Stimulated activated CD4-positive, alpha-beta T cell treated with anti-CD3 and anti-CD28 coated beads, Interleukin-12 subunit alpha, Interleukin-12 subunit beta, amount 100 ng/mL, for 24 hours (primary cell): Measurements from ENCODE around the gene KCNJ10.

Experiments
- DNase-seq, 2 experiments: peaks; one replicate each; pipeline ENCODE4 v3.0.0-alpha.2; 2020; ENCODE audit warnings: low read depth in 2 of 2

The KCNJ10 gene

GRCh38 chr1:160024195-160024905 is 45.6 kb downstream of the KCNJ10 start:
- DNase-seq: no peak

- no peak for DNase-seq
These were observed 47.3 kb downstream of the KCNJ10 start for GRCh38 chr1:160022330-160023310.

GRCh38 chr1:160021376-160022074 is 48.4 kb downstream of the KCNJ10 start:
- no peak for DNase-seq

- no peak for DNase-seq
These were observed 49.8 kb downstream of the KCNJ10 start for GRCh38 chr1:160020196-160020595.

GRCh38 chr1:160018900-160019299 is 51.1 kb downstream of the KCNJ10 start:
- no peak for DNase-seq

- no peak for DNase-seq
These were observed 51.6 kb downstream of the KCNJ10 start for GRCh38 chr1:160018347-160018746.

GRCh38 chr1:160017592-160017991 is 52.4 kb downstream of the KCNJ10 start:
- no peak for DNase-seq

- no peak for DNase-seq
These were observed 58.2 kb downstream of the KCNJ10 start for GRCh38 chr1:160011781-160012180.

- no peak for DNase-seq
These were observed 60.2 kb downstream of the KCNJ10 start for GRCh38 chr1:160009801-160010200.

GRCh38 chr1:160009081-160009480 is 60.9 kb downstream of the KCNJ10 start:
- DNase-seq: no peak

- no peak for DNase-seq
These were observed 62.3 kb downstream of the KCNJ10 start for GRCh38 chr1:160007577-160008200.

GRCh38 chr1:160006312-160006940 is 63.5 kb downstream of the KCNJ10 start:
- peak; percentile 44 to 71 for DNase-seq

GRCh38 chr1:160005070-160005469 is 64.9 kb downstream of the KCNJ10 start:
- DNase-seq: no peak

GRCh38 chr1:160004425-160004824 is 65.5 kb downstream of the KCNJ10 start:
- DNase-seq: no peak

- DNase-seq: no peak
These were observed 66.0 kb downstream of the KCNJ10 start for GRCh38 chr1:160004001-160004400.

- DNase-seq: no peak
These were observed 68.5 kb downstream of the KCNJ10 start for GRCh38 chr1:160001440-160001839.

GRCh38 chr1:159999204-159999603 is 70.8 kb downstream of the KCNJ10 start:
- no peak for DNase-seq

GRCh38 chr1:159996653-159997052 is 73.3 kb downstream of the KCNJ10 start:
- no peak for DNase-seq

- DNase-seq: no peak
These were observed 75.1 kb downstream of the KCNJ10 start for GRCh38 chr1:159994896-159995295.

- no peak for DNase-seq
These were observed 76.0 kb downstream of the KCNJ10 start for GRCh38 chr1:159993911-159994310.

- no peak for DNase-seq
These were observed 77.8 kb downstream of the KCNJ10 start for GRCh38 chr1:159992161-159992560.
